Endothelial cell of umbilical vein (primary cell): ENCODE results near the gene GPSM1. TPM values are rescaled to one million over a fixed set of nuclear protein-coding genes. Genes with fewer than 3 reads are reported as not detected.

ENCODE experiments used
- BruUV-seq: library from RNA; stranded (reverse); fragments of 400-500 nt; replicated peaks from 2 replicates; lab custom pipeline; 2021; lab: Mats Ljungman, UMichigan
- CTCF ChIA-PET: fragments of 300-600, 350-600 bp; sonication (Branson Sonifier 250); formaldehyde crosslinking; loops from one replicate; lab custom pipeline; 2021; ENCODE audit warnings: antibody characterized with exemption, inconsistent platforms; lab: Charles Lee
- POLR2A ChIA-PET: fragments of 300-600, 350-600 bp; sonication (Branson Sonifier 250); formaldehyde crosslinking; loops from one replicate; lab custom pipeline; 2021; ENCODE audit warnings: antibody characterized with exemption, inconsistent platforms; lab: Charles Lee
- DNase-seq: peaks from one replicate; pipeline ENCODE4 v3.0.0-alpha.2; 2011; ENCODE audit warnings: low read depth, low spot score
- FAIRE-seq: peaks from 2 replicates; lab custom pipeline; 2011; peaks lifted over from hg19 to GRCh38; lab: Jason Lieb, UNC
- H2AFZ ChIP-seq: 2 replicates; pipeline ENCODE4 v1.6.0; 2012; ENCODE audit warnings: low read depth, low read length, control low read depth, inconsistent platforms
- H3K27ac ChIP-seq: 2 replicates; pipeline ENCODE4 v1.5.1; 2011; ENCODE audit warnings: low read depth, mild to moderate bottlenecking, control low read depth, low read length, moderate library complexity; ENCODE audit not compliant: insufficient read depth
- H3K27me3 ChIP-seq, 2 experiments: 2 replicates each; pipeline versions ENCODE4 v1.6.0 to v1.6.1; 2011; ENCODE audit warnings: low read length in 2 of 2, mixed read lengths in 1 of 2; ENCODE audit not compliant: control insufficient read depth in 2 of 2, insufficient read depth in 2 of 2
- H3K36me3 ChIP-seq, 2 experiments: 2 replicates in 1 of 2; 3 replicates in 1 of 2; pipeline ENCODE4 v1.5.1; 2011; ENCODE audit warnings: low read length in 2 of 2, mild to moderate bottlenecking in 1 of 2, moderate library complexity in 1 of 2; ENCODE audit not compliant: control insufficient read depth in 2 of 2, insufficient read depth in 2 of 2; ENCODE audit errors: extremely low read depth in 1 of 2
- H3K4me1 ChIP-seq: 3 replicates; pipeline ENCODE4 v1.5.1; 2011; ENCODE audit warnings: mild to moderate bottlenecking, low read length; ENCODE audit not compliant: control insufficient read depth, insufficient read depth; ENCODE audit errors: extremely low read depth
- H3K4me2 ChIP-seq: 2 replicates; pipeline ENCODE4 v1.6.1; 2011; ENCODE audit warnings: low read length, control low read depth, mixed read lengths; ENCODE audit not compliant: insufficient read depth
- H3K4me3 ChIP-seq, 3 experiments: fragments of 200-600 bp in 1 of 3; sonication (generic), shearing (Covaris generic) in 1 of 3; replicated peaks in 1 of 3; 2 replicates each; pipeline ENCODE4 v1.5.1; 2011 to 2016; ENCODE audit warnings: control low read depth in 3 of 3, low read length in 3 of 3, mild to moderate bottlenecking in 2 of 3, inconsistent platforms in 1 of 3, low read depth in 1 of 3, moderate library complexity in 1 of 3; ENCODE audit not compliant: insufficient read depth in 1 of 3
- H3K79me2 ChIP-seq: 2 replicates; pipeline ENCODE4 v1.6.0; 2012; ENCODE audit warnings: low read length, inconsistent platforms; ENCODE audit not compliant: control insufficient read depth, insufficient read depth
- H3K9ac ChIP-seq: replicated peaks from 2 replicates; pipeline ENCODE3; 2011; ENCODE audit warnings: low read length, control low read depth; ENCODE audit not compliant: insufficient read depth; ENCODE audit errors: extremely low read depth
- H3K9me1 ChIP-seq: replicated peaks from 3 replicates; pipeline ENCODE4 v1.6.0; 2011; ENCODE audit warnings: mild to moderate bottlenecking, low read length; ENCODE audit not compliant: control insufficient read depth, insufficient read depth; ENCODE audit errors: extremely low read depth
- H3K9me3 ChIP-seq: replicated peaks from 2 replicates; pipeline ENCODE4 v1.5.1; 2012; ENCODE audit warnings: low read length, inconsistent platforms; ENCODE audit not compliant: control insufficient read depth, insufficient read depth
- H4K20me1 ChIP-seq: replicated peaks from 2 replicates; pipeline ENCODE3; 2011; ENCODE audit warnings: mild to moderate bottlenecking, low read length; ENCODE audit not compliant: control insufficient read depth, insufficient read depth; ENCODE audit errors: extremely low read depth
- CTCF ChIP-seq, 2 donors: IDR thresholded peaks; 1 replicate in 1 of 2; 2 replicates in 1 of 2; pipeline ENCODE4 v1.5.1; 2011; ENCODE audit warnings: low read length in 2 of 2, mild to moderate bottlenecking in 2 of 2, moderate library complexity in 2 of 2, control low read depth in 1 of 2, inconsistent platforms in 1 of 2, low read depth in 1 of 2; ENCODE audit not compliant: insufficient read depth in 1 of 2; ENCODE audit errors: extremely low read depth in 1 of 2
- FOS ChIP-seq: IDR thresholded peaks from 2 replicates; pipeline ENCODE4 v1.6.1; 2011; ENCODE audit warnings: mild to moderate bottlenecking, low read length, moderate library complexity, borderline replicate concordance; ENCODE audit not compliant: insufficient read depth
- GATA2 ChIP-seq: IDR thresholded peaks from 2 replicates; pipeline ENCODE4 v1.7.0; 2011; ENCODE audit warnings: low read depth, mild to moderate bottlenecking, moderate library complexity, mixed read lengths, low read length; ENCODE audit not compliant: insufficient read length, insufficient read depth
- MYC ChIP-seq: IDR thresholded peaks from one replicate; pipeline ENCODE4 v1.6.1; 2011; ENCODE audit warnings: mild to moderate bottlenecking, low read depth, low read length
- POLR2A ChIP-seq: IDR thresholded peaks from 2 replicates; pipeline ENCODE4 v1.6.1; 2012; ENCODE audit warnings: low read depth, mild to moderate bottlenecking, control low read depth, low read length
- POLR2AphosphoS5 ChIP-seq: IDR thresholded peaks from 2 replicates; pipeline ENCODE4 v1.6.1; 2012; ENCODE audit warnings: low read depth, mild to moderate bottlenecking, control low read depth, low read length, moderate library complexity; ENCODE audit not compliant: insufficient read depth
- dilution Hi-C: fragments of 300-500 bp; cut with MboI; formaldehyde crosslinking; loops from one replicate; pipeline ENCODE4 v1.15.0; 2019; ENCODE audit warnings: low sequenced_read_pairs; ENCODE audit not compliant: extremely low pct_ligation_motif_present
- intact Hi-C: fragments of 100-400 bp; cut with micrococcal nuclease; formaldehyde crosslinking; loops from one replicate; pipeline ENCODE4 v1.10.0; 2022
- polyA plus RNA-seq, 4 experiments: library from polyadenylated mRNA; depleted of rRNA in 3 of 4; stranded (reverse) in 3 of 4; unstranded in 1 of 4; fragments of >200 nt; gene quantifications; 2 replicates each; pipeline versions ENCODE4 v1.2.1 to v1.2.3, GENCODE V29; 2011 to 2012; ENCODE audit warnings: missing spikeins in 1 of 4
- total RNA-seq: library from RNA; stranded (reverse); gene quantifications from 2 replicates; pipeline ENCODE4 v1.2.3, GENCODE V29; 2021

GPSM1 gene
- total and polyA plus RNA-seq, 2 donors (not counting 3 experiments of a cell fraction or from before 2014, with no cell fraction given), result 34.6 to 47.1 TPM

- Histone ChIP-seq H3K9me1 (no peaks in the 10 kb centered on the region), H3K4me3 (no peak overlapping the region), H3K4me1 (no peaks in the 10 kb centered on the region), H4K20me1 (no peaks in the 10 kb centered on the region), H3K27me3 (no peaks in the 10 kb centered on the region), H3K27ac (no peak overlapping the region), H3K4me2 (no peak overlapping the region), H3K79me2 (no peaks in the 10 kb centered on the region), H2AFZ (no peak overlapping the region), H3K36me3 (peaks cover 0 to 5% of the 10 kb centered on the region in 2 experiments), H3K9ac (no peak overlapping the region), H3K9me3 (no peaks in the 10 kb centered on the region)
- intact Hi-C loops (no loop called here), dilution Hi-C loops (no loop called here)
- no peak for DNase-seq
- FAIRE-seq, result no peak
- no TSS peak for BruUV-seq
- ChIA-PET CTCF (interaction anchor here (1.2 kb wide), 1 partner anchor 9 kb away, joined by 4 read pairs; the partner anchor contains the start of gene DNLZ), POLR2A (no interaction called here)
- TF ChIP-seq FOS (no peak), CTCF (IDR thresholded peaks at IDR 0.05; ENCODE audit: extremely low read depth in 1 of 2, insufficient read depth in 1 of 2, low read depth in 1 of 2, low read length in 2 of 2) (no peak), POLR2AphosphoS5 (peak; percentile 16), POLR2A (no peak), MYC (no peak), GATA2 (no peak)
Measured at GRCh38 chr9:136354592-136355085, 27.3 kb downstream of the GPSM1 start.
